ENCODE data around the gene IFNAR2.

The IFNAR2 gene

GRCh38 chr21:33270986-33271385, 41.2 kb downstream of the IFNAR2 start:
- no peak for DNase-seq

- DNase-seq, result no peak
These were observed 43.3 kb downstream of the IFNAR2 start for GRCh38 chr21:33273044-33273443.

GRCh38 chr21:33278721-33279120, 49.0 kb downstream of the IFNAR2 start:
- DNase-seq, result no peak

GRCh38 chr21:33279330-33279820, 49.6 kb downstream of the IFNAR2 start:
- no peak for DNase-seq

All from stimulated activated CD4-positive, alpha-beta T cell treated with anti-CD3 and anti-CD28 coated beads, Interleukin-2, amount 100 ng/mL, for 48 hours (primary cell).